HG02588 (cell line): Measurements from ENCODE around the gene SEPTIN2.
"Not testable (repeated sequence)": the region's sequence is repeated elsewhere in the genome, so short reads cannot be mapped to it uniquely, and the experiment has no call there.

Source experiments
- ATAC-seq: cut with Tn5 transposase; IDR thresholded peaks from one replicate; pipeline ENCODE4 v1.9.1; 2021; ENCODE audit warnings: mild to moderate bottlenecking, moderate library complexity; ENCODE audit not compliant: unreplicated experiment

Gene SEPTIN2

GRCh38 chr2:241379481-241380480 lies 64.1 kb downstream of the SEPTIN2 start:
- ATAC-seq: no peak

- no peak for ATAC-seq
These were observed 66.1 kb downstream of the SEPTIN2 start for GRCh38 chr2:241381872-241382271.

GRCh38 chr2:241385450-241385849 lies 69.7 kb downstream of the SEPTIN2 start:
- not testable (repeated sequence) for ATAC-seq

GRCh38 chr2:241386519-241386918 lies 70.8 kb downstream of the SEPTIN2 start:
- no peak for ATAC-seq

- no peak for ATAC-seq
These were observed 74.0 kb downstream of the SEPTIN2 start for GRCh38 chr2:241389697-241390096.

GRCh38 chr2:241390301-241391206 lies 74.8 kb downstream of the SEPTIN2 start:
- ATAC-seq: no peak

GRCh38 chr2:241391892-241392665 lies 76.4 kb downstream of the SEPTIN2 start:
- no peak for ATAC-seq

GRCh38 chr2:241392753-241393152 lies 77.0 kb downstream of the SEPTIN2 start:
- not testable (repeated sequence) for ATAC-seq

GRCh38 chr2:241393524-241394196 lies 77.9 kb downstream of the SEPTIN2 start:
- no peak for ATAC-seq

- ATAC-seq: not testable (repeated sequence)
These were observed 81.1 kb downstream of the SEPTIN2 start for GRCh38 chr2:241396809-241397208.

- no peak for ATAC-seq
These were observed 84.5 kb downstream of the SEPTIN2 start for GRCh38 chr2:241399941-241400922.
